HepG2 (cell line): ENCODE data around the gene SP6. TPM values are rescaled to one million over a fixed set of nuclear protein-coding genes. Genes with fewer than 3 reads are reported as not detected.

ENCODE experiments used
- ATAC-seq: fragments of 200-7000 bp; cut with Tn5 transposase; 3 replicates; pipeline ENCODE4 v1.9.1; 2020; ENCODE audit warnings: mild to moderate bottlenecking, moderate library complexity
- BruUV-seq: library from RNA; stranded (reverse); fragments of 400-500 nt; replicated peaks from 2 replicates; lab custom pipeline; 2021; lab: Mats Ljungman, UMichigan
- CTCF ChIA-PET: fragments of 300-600 bp; formaldehyde crosslinking; extraction: SDS; loops from one replicate; lab custom pipeline; 2021; ENCODE audit warnings: low total read pairs, inconsistent platforms, low intra/inter-chr PET ratio; lab: Yijun Ruan, JAX
- POLR2A ChIA-PET: fragments of 350-600 bp; sonication (Branson Sonifier 250); formaldehyde crosslinking; loops from one replicate; lab custom pipeline; 2020; ENCODE audit warnings: antibody characterized with exemption, inconsistent platforms; lab: Yijun Ruan, JAX
- DNase-seq: peaks from one replicate; pipeline ENCODE4 v3.0.0-alpha.2; 2015; ENCODE audit warnings: low spot score
- FAIRE-seq: peaks from 3 replicates; lab custom pipeline; 2011; peaks lifted over from hg19 to GRCh38; lab: Jason Lieb, UNC
- H2AFZ ChIP-seq: one replicate; pipeline ENCODE4 v1.6.1; 2011; ENCODE audit warnings: low read length, inconsistent platforms
- H3K27ac ChIP-seq: fragments of 300-600 bp; 3 replicates; pipeline ENCODE4 v1.8.0; 2011; ENCODE audit warnings: mixed run types, mild to moderate bottlenecking, mixed read lengths, low read length, inconsistent platforms; ENCODE audit not compliant: insufficient read depth; ENCODE audit errors: extremely low read length
- H3K27me3 ChIP-seq, 2 experiments: fragments of 200-600 bp in 1 of 2; 2 replicates in 1 of 2; 3 replicates in 1 of 2; pipeline versions ENCODE4 v1.6.0 to v1.8.0; 2011; ENCODE audit warnings: low read length in 2 of 2, mild to moderate bottlenecking in 2 of 2, moderate library complexity in 2 of 2, inconsistent platforms in 1 of 2; ENCODE audit not compliant: insufficient read depth in 2 of 2, control insufficient read depth in 1 of 2
- H3K36me3 ChIP-seq, 2 experiments: fragments of 200-600 bp in 1 of 2; replicated peaks in 1 of 2; 2 replicates in 1 of 2; 3 replicates in 1 of 2; pipeline versions ENCODE4 v1.5.1 to v1.8.0; 2011; ENCODE audit warnings: low read length in 2 of 2, inconsistent platforms in 1 of 2; ENCODE audit not compliant: insufficient read depth in 2 of 2, control insufficient read depth in 1 of 2
- H3K4me1 ChIP-seq: 2 replicates; pipeline ENCODE4 v1.5.1; 2012; ENCODE audit warnings: low read length, inconsistent platforms; ENCODE audit not compliant: insufficient read depth
- H3K4me2 ChIP-seq: 2 replicates; pipeline ENCODE4 v1.6.0; 2011; ENCODE audit warnings: low read depth, low read length, inconsistent platforms
- H3K4me3 ChIP-seq, 3 experiments: fragments of 200-600 bp in 1 of 3; sonication (generic), shearing (Covaris generic) in 1 of 3; replicated peaks in 1 of 3; 2 replicates each; pipeline ENCODE4 v1.5.1; 2011 to 2016; ENCODE audit warnings: low read length in 3 of 3, inconsistent platforms in 2 of 3, low read depth in 2 of 3, mild to moderate bottlenecking in 2 of 3, control low read depth in 1 of 3, mixed read lengths in 1 of 3; ENCODE audit not compliant: insufficient read depth in 1 of 3
- H3K79me2 ChIP-seq: one replicate; pipeline ENCODE4 v1.6.1; 2011; ENCODE audit warnings: low read length, inconsistent platforms; ENCODE audit not compliant: insufficient read depth
- H3K9ac ChIP-seq: 2 replicates; pipeline ENCODE4 v1.6.0; 2011; ENCODE audit warnings: mild to moderate bottlenecking, low read depth, low read length, inconsistent platforms; ENCODE audit not compliant: insufficient read depth
- H3K9me3 ChIP-seq: 2 replicates; pipeline ENCODE4 v1.5.1; 2012; ENCODE audit warnings: mild to moderate bottlenecking, low read length
- H4K20me1 ChIP-seq: 2 replicates; pipeline ENCODE4 v1.6.0; 2011; ENCODE audit warnings: inconsistent platforms, mild to moderate bottlenecking, low read length, moderate library complexity; ENCODE audit not compliant: insufficient read depth
- ATF2 ChIP-seq: sonication (generic); formaldehyde crosslinking; IDR thresholded peaks from 2 replicates; pipeline ENCODE4 v1.4.0; 2020; ENCODE audit warnings: missing genetic modification reagents
- CREB3 ChIP-seq: sonication (generic); formaldehyde crosslinking; IDR thresholded peaks from 2 replicates; pipeline ENCODE4 v1.5.0; 2020; ENCODE audit warnings: missing genetic modification reagents
- KMT2B ChIP-seq: IDR thresholded peaks from 2 replicates; pipeline ENCODE4 v1.6.1; 2016; ENCODE audit warnings: missing genetic modification reagents, missing compliant biosample characterization
- NFAT5 ChIP-seq: sonication (generic); formaldehyde crosslinking; IDR thresholded peaks from 2 replicates; pipeline ENCODE4 v1.4.0; 2020; ENCODE audit warnings: missing genetic modification reagents
- NR3C1 ChIP-seq: sonication (generic); formaldehyde crosslinking; IDR thresholded peaks from 2 replicates; pipeline ENCODE4 v1.4.0; 2020; ENCODE audit warnings: missing genetic modification reagents
- SMAD1 ChIP-seq: sonication (generic); formaldehyde crosslinking; IDR thresholded peaks from 2 replicates; pipeline ENCODE4 v1.4.0; 2020; ENCODE audit warnings: missing genetic modification reagents, low read depth, mild to moderate bottlenecking, borderline replicate concordance
- SNAPC4 ChIP-seq: sonication (generic); formaldehyde crosslinking; IDR thresholded peaks from 2 replicates; pipeline ENCODE4 v1.4.0; 2020; ENCODE audit warnings: mild to moderate bottlenecking, missing genetic modification reagents
- ZNF124 ChIP-seq: sonication (generic); formaldehyde crosslinking; IDR thresholded peaks from 2 replicates; pipeline ENCODE4 v1.4.0; 2020; ENCODE audit warnings: missing genetic modification reagents
- WGBS: methylation state at CpG from one replicate; pipeline ENCODE4 v1.1.6; 2017; ENCODE audit warnings: low lambda C conversion rate; 5-methylcytosine and 5-hydroxymethylcytosine counted together
- in situ Hi-C: cut with HindIII; loops from 2 replicates; pipeline ENCODE4 v1.10.0; 2017; ENCODE audit warnings: low pct_unique_long_range_greater_than_20kb; ENCODE audit not compliant: extremely low pct_ligation_motif_present
- intact Hi-C: fragments of 100-400 bp; cut with micrococcal nuclease; formaldehyde crosslinking; loops from one replicate; pipeline ENCODE4 v1.10.0; 2022; ENCODE audit not compliant: unreplicated experiment
- polyA plus RNA-seq, 8 experiments: library from polyadenylated mRNA; depleted of rRNA in 3 of 8; stranded (reverse) in 7 of 8; unstranded in 1 of 8; fragments of >200 nt; fragmentation: Illumina TruSeq in 4 of 8; extraction: Trizol in 4 of 8; gene quantifications; 2 replicates each; pipeline versions ENCODE4 v1.2.1 to v1.2.3, GENCODE V29; 2011 to 2016; ENCODE audit warnings: low read depth in 4 of 8, missing spikeins in 1 of 8, mixed read lengths in 1 of 8; ENCODE audit not compliant: insufficient read depth in 1 of 8
- total RNA-seq, 5 experiments: library from RNA; depleted of rRNA; stranded (reverse); fragments of >200 nt; fragmentation: Illumina TruSeq; extraction: Trizol; gene quantifications; 2 replicates each; pipeline ENCODE4 v1.2.3, GENCODE V29; 2016; ENCODE audit warnings: low read depth in 1 of 5

SP6 gene
- total and polyA plus RNA-seq, 2 of the 13 experiments (the other 11 are each of a cell fraction or from before 2014, with no cell fraction given), result 0.07 TPM

- TF ChIP-seq ZNF124 (CRISPR knock-in tag), result no peak
- no peak for TF ChIP-seq ATF2 (CRISPR knock-in tag)
Measured at GRCh38 chr17:47819475-47819874, 31.5 kb downstream of the SP6 start (continued).

- Histone ChIP-seq H3K9me3 (no peaks in the 10 kb centered on the region), H2AFZ (no peak overlapping the region), H3K79me2 (no peaks in the 10 kb centered on the region), H3K27me3 (no peaks in the 10 kb centered on the region; a peak in 1 of 5 replicates), H3K4me3 (no peak overlapping the region), H3K36me3 (peaks cover 15 to 25% of the 10 kb centered on the region in 2 experiments; a peak in 4 of 5 replicates), H3K4me2 (no peak overlapping the region), H3K9ac (no peak overlapping the region), H3K27ac (no peak overlapping the region), H3K4me1 (peaks cover 19% of the 10 kb centered on the region), H4K20me1 (no peaks in the 10 kb centered on the region)
- no peak for FAIRE-seq
- ATAC-seq, result no peak
- ChIA-PET CTCF (no interaction called here), POLR2A (no interaction called here)
- BruUV-seq, result no TSS peak
- intact Hi-C loops (no loop called here), in situ Hi-C loops (no loop called here)
- no peak for DNase-seq
- WGBS, result 93% methylated on average over 7 of the region's 11 CpGs
- no peak for TF ChIP-seq NR3C1
- no peak for TF ChIP-seq SNAPC4 (CRISPR knock-in tag)
- TF ChIP-seq CREB3 (CRISPR knock-in tag), result no peak
- TF ChIP-seq KMT2B (CRISPR knock-in tag), result no peak
- no peak for TF ChIP-seq NFAT5
- no peak for TF ChIP-seq SMAD1 (CRISPR knock-in tag)
Measured at GRCh38 chr17:47818002-47818695, 32.8 kb downstream of the SP6 start.
